ENCODE results near the gene UMODL1.
"Not testable (repeated sequence)": the region's sequence is repeated elsewhere in the genome, so short reads cannot be mapped to it uniquely, and the experiment has no call there.

UMODL1 gene

DNA sequence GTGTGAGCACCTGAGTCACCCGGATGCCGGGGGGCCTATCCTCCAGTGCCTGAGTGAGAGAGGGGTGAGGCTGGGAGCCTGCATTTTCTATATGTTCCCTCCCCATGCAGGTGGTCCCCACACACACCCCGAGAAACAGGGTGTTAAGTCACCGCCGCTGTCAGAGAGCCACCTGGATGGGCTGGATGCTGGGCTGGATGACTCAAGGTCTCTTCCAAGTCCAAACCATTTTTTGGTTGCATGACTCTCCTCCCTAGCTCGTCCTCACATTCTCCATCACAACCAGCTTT lies 2.9 kb upstream of the UMODL1 start:
- Histone ChIP-seq H2AFZ (ENCODE audit: low read depth, low read length) (no peak overlapping the region), H3K4me1 (ENCODE audit: insufficient read depth, low read length) (peaks cover 5% of the 10 kb centered on the region), H3K36me3 (ENCODE audit: insufficient read depth, low read length) (no peaks in the 10 kb centered on the region), H3K9me3 (ENCODE audit: low read length) (no peaks in the 10 kb centered on the region), H3K27me3 (ENCODE audit: insufficient read depth, low read length) (peaks cover 6% of the 10 kb centered on the region), H3K4me3 (ENCODE audit: low read length) (no peak overlapping the region)

DNA sequence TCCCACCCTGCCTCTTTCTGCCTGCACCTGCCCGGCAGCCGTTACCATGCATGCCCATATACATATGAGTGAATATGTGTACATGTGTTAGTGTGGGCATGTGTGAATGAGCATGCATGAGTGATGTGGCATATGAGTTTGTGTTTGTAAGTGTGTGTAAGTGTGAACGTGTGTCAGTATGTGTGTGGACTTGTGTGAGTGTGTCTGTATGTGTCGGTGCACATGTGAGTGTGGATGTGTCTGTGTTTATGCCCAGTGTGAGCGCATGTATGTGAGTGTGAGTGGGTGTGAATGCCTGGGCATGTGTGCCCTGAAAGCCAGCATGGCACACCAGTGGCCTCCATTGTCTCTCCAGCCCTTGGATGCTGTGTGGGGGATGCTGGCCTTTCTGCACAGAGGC lies 2.5 kb upstream of the UMODL1 start:
- no peak overlapping the region for H2AFZ ChIP-seq (ENCODE audit: low read depth, low read length)
- no peak overlapping the region for H3K4me3 ChIP-seq (ENCODE audit: low read length)
- no peaks in the 10 kb centered on the region for H3K36me3 ChIP-seq (ENCODE audit: insufficient read depth, low read length)
- H3K4me1 ChIP-seq (ENCODE audit: insufficient read depth, low read length), result peaks cover 1% of the 10 kb centered on the region
- H3K27me3 ChIP-seq (ENCODE audit: insufficient read depth, low read length), result peaks cover 6% of the 10 kb centered on the region
- no peaks in the 10 kb centered on the region for H3K9me3 ChIP-seq (ENCODE audit: low read length)

DNA sequence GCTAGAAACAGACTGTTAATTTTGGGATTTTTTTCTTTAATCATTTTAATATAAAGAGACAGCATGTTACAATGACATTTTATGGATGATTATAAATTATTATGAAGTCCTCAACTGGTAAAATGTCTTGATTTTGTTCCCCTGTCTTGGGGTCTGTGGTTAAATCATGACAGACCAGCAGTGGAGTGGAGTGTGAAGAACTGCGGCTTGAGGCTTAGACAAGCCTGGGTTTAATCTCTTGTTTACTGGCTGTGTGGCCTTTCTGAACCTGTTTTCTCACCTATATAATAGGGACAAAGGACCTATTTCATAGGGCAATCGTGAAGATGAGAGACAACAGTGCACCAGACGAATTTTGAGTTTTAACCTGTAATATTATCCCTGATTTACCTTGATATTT lies 1.8 kb upstream of the UMODL1 start:
- H3K4me1 ChIP-seq (ENCODE audit: insufficient read depth, low read length), result no peaks in the 10 kb centered on the region
- no peaks in the 10 kb centered on the region for H3K36me3 ChIP-seq (ENCODE audit: insufficient read depth, low read length)
- H3K4me3 ChIP-seq (ENCODE audit: low read length), result no peak overlapping the region
- H2AFZ ChIP-seq (ENCODE audit: low read depth, low read length), result no peak overlapping the region
- peaks cover 6% of the 10 kb centered on the region for H3K27me3 ChIP-seq (ENCODE audit: insufficient read depth, low read length)
- H3K9me3 ChIP-seq (ENCODE audit: low read length), result no peaks in the 10 kb centered on the region

DNA sequence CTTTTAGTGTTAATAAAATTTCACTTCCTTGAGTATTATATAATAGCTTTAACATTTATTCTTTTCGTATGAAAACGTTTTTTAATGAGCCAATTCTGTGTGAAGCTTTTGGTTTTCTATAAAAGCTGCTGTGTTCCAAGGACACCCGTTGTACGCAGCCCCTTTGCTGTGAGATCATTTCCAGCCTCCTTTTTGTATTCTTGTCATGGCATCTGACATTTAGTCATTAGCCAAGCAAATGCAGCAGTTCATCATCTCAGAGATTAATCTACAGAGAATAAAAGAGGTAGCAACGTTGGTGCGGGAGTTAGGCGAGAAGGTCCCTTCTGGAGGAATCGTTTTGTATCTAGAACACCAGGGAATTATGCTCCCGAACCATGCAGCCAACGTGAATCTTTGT lies 1.3 kb upstream of the UMODL1 start:
- H3K36me3 ChIP-seq (ENCODE audit: insufficient read depth, low read length), result no peaks in the 10 kb centered on the region
- no peaks in the 10 kb centered on the region for H3K4me1 ChIP-seq (ENCODE audit: insufficient read depth, low read length)
- no peak overlapping the region for H2AFZ ChIP-seq (ENCODE audit: low read depth, low read length)
- peaks cover 6% of the 10 kb centered on the region for H3K27me3 ChIP-seq (ENCODE audit: insufficient read depth, low read length)
- no peaks in the 10 kb centered on the region for H3K9me3 ChIP-seq (ENCODE audit: low read length)
- H3K4me3 ChIP-seq (ENCODE audit: low read length), result no peak overlapping the region

DNA sequence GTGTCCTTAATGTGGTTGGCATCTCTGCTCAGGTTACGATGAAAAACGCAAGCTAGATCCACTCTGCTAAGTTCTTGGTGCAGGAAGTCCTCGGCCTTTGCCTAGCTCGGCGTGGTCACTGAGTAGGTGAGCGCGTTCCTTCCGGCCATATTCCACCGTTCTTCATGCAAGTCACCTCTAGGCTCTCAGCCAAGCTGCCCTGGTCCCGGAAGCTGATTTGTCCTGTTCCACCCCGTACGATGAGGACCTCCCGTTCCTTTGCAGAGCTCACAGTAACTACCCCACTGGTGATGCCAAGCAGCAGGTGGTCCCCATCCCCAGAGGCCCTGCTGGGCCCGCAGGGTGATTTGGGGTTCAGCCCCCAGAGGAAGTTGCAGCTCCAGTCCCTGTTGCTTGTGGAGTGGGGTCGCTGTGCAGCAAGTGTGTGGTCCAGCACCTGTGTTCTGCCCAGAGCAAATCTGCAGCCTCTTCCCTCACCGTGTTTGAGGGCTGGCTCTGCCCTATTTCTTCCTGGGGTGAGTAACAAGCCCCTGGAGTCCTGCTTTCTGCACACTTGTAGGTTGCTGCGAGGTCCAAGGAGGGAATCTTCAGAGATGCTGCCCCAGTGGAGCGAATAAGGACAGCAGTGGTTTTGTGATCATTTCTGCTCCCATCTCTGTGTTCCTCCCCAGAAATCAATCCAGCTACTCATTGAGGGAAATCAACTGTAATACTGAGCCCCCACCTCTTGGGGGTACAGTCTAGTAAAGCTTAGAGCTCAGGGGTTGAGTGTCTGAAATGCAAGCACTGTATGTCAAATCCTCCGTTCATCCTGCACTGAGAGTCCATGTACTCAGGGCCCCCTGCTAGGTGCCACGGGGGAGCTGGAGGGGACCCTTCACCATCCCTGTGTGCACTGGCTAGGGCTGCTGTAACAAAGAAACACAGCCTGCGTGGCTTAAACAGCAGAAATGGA lies 2.3 kb downstream of the UMODL1 start:
- H3K4me3 ChIP-seq (ENCODE audit: low read length), result no peak overlapping the region
- no peaks in the 10 kb centered on the region for H3K36me3 ChIP-seq (ENCODE audit: insufficient read depth, low read length)
- H3K27me3 ChIP-seq (ENCODE audit: insufficient read depth, low read length), result peaks cover 6% of the 10 kb centered on the region
- H3K9me3 ChIP-seq (ENCODE audit: low read length), result no peaks in the 10 kb centered on the region
- H3K4me1 ChIP-seq (ENCODE audit: insufficient read depth, low read length), result no peaks in the 10 kb centered on the region
- no peak overlapping the region for H2AFZ ChIP-seq (ENCODE audit: low read depth, low read length)

DNA sequence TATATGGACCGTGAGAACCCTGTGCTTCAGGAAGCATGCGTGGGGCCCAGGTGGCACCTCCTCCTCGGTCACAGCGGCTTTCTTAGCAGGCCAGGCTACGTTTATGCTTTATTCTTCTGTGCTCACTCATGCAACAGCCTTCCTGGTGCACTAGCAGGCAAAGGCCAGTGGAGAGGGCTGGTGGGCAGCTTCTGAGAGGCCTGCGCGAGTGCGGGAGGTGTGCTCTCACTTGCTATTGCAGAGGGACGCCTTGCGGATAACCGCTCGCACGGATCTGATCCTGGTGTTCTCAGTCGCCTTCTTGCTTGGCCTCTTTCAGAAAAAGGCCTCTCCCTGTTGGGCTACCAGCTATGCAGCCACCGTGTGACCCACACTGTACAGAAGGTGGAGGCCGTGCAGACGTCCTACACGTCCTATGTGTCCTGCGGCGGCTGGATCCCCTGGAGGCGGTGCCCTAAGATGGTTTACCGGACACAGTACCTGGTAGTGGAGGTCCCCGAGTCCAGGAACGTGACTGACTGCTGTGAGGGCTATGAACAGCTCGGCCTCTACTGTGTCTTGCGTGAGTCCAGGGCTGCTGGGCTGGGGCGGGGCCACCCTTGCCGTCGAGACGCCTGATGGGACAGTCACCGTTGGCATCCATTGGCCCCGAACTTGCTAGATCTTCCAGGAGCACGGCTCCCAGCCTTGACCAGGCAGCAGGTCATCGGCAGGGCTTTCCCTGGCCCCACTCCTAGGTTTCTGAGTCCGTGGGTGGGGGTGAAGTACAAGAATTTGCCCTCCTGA lies 4.8 kb downstream of the UMODL1 start:
- Histone ChIP-seq H3K4me1 (ENCODE audit: insufficient read depth, low read length) (peaks cover 4% of the 10 kb centered on the region), H3K4me3 (ENCODE audit: low read length) (no peak overlapping the region), H3K36me3 (ENCODE audit: insufficient read depth, low read length) (no peaks in the 10 kb centered on the region), H3K27me3 (ENCODE audit: insufficient read depth, low read length) (peaks cover 5% of the 10 kb centered on the region), H2AFZ (ENCODE audit: low read depth, low read length) (no peak overlapping the region), H3K9me3 (ENCODE audit: low read length) (no peaks in the 10 kb centered on the region)

DNA sequence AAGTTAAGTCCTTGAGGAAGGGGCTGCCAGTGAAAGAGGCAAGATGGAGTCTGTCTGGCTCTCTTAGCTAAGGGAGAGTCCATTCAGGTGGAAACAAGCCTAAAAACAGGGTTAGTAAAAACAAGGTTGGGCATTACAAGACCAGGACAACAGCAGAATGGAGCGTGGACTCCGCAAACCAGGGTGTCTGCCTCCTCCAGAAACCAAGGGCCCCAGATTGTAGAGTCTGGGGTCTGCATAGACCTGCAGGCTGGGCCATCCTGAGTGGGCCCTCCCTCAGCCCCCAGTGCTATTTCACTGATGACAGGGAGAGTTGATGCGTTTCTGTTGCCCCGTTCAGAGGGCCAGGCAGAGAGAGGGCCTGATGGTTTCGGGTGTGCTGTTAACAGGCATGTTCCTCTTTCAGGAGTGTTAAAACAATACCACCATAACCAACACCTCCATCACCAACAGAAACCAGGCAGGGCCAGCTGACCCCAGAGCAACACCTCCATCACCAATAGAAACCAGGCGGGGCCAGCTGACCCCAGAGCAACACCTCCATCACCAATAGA lies 6.6 kb downstream of the UMODL1 start:
- not testable (repeated sequence) for H3K36me3 ChIP-seq (ENCODE audit: insufficient read depth, low read length); H3K9me3 ChIP-seq (ENCODE audit: low read length); H2AFZ ChIP-seq (ENCODE audit: low read depth, low read length); H3K27me3 ChIP-seq (ENCODE audit: insufficient read depth, low read length); H3K4me3 ChIP-seq (ENCODE audit: low read length)
- H3K4me1 ChIP-seq (ENCODE audit: insufficient read depth, low read length), result peaks cover 16% of the 10 kb centered on the region

DNA sequence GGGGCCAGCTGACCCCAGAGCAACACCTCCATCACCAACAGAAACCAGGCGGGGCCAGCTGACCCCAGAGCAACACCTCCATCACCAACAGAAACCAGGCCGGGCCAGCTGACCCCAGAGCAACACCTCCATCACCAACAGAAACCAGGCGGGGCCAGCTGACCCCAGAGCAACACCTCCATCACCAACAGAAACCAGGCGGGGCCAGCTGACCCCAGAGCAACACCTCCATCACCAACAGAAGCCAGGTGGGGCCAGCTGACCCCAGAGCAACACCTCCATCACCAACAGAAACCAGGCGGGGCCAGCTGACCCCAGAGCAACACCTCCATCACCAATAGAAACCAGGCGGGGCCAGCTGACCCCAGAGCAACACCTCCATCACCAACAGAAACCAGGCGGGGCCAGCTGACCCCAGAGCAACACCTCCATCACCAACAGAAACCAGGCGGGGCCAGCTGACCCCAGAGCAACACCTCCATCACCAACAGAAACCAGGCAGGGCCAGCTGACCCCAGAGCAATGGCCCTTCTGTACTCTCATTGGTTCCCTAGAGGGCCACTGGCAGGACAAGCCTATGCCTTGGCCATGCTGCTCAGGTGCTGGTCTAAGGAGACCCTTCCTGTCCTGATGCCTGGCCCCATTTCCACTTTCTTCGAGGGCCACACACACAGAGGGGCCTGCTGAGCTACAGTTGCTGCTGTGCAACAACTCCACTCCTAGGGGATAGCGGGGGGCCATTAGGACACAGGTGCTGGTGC lies 7.3 kb downstream of the UMODL1 start:
- peaks cover 16% of the 10 kb centered on the region for H3K4me1 ChIP-seq (ENCODE audit: insufficient read depth, low read length)
- not testable (repeated sequence) for H3K9me3 ChIP-seq (ENCODE audit: low read length); H3K36me3 ChIP-seq (ENCODE audit: insufficient read depth, low read length); H2AFZ ChIP-seq (ENCODE audit: low read depth, low read length); H3K4me3 ChIP-seq (ENCODE audit: low read length); H3K27me3 ChIP-seq (ENCODE audit: insufficient read depth, low read length)

DNA sequence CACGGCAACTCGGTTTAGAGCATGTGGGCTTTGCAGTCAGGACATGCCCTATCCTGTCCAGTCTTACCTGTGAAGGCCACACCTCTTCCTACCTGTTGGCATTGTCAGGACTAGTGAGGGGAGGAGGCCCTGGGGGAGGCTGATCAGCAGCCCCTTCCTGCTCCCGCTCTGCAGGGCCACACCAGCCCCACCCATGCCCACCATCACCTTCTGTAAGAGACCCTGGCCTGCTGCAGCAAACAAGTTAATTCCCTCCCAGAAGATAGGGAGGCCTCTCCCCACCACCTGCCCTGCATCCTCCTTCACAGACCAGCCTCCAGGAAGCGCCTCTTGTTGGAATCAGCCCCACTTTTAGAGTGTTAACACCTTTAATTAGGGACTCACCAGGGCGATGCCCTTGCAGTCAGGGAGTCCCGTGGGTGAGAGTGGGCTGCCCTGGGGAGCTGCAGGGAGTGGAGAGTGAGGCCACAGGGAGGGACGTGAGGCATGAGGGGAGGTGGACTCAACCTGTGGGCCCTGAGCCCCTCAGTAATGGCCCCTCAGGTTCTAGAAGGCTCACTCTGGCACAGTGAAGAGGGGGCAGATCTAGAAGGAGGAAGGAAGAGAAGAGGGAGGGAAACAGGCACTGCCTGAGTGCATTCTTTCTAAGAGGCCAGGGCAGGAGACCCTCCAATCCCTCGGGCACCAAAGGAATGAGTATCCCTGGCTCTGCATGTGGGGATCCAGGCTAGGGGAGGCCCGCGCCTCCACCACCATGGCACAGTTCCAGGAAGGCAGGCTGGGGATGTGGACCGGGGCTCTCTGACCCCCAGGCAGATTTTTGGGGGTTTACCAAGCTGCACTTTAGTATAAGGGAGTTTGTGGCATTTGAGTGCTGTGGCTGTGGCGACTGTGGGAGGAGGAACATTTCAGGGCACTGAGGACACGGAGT lies 8.2 kb downstream of the UMODL1 start:
- Histone ChIP-seq H3K36me3 (ENCODE audit: insufficient read depth, low read length) (no peaks in the 10 kb centered on the region), H3K9me3 (ENCODE audit: low read length) (no peaks in the 10 kb centered on the region), H2AFZ (ENCODE audit: low read depth, low read length) (no peak overlapping the region), H3K4me3 (ENCODE audit: low read length) (no peak overlapping the region), H3K27me3 (ENCODE audit: insufficient read depth, low read length) (peaks cover 3% of the 10 kb centered on the region), H3K4me1 (ENCODE audit: insufficient read depth, low read length) (peaks cover 16% of the 10 kb centered on the region)

DNA sequence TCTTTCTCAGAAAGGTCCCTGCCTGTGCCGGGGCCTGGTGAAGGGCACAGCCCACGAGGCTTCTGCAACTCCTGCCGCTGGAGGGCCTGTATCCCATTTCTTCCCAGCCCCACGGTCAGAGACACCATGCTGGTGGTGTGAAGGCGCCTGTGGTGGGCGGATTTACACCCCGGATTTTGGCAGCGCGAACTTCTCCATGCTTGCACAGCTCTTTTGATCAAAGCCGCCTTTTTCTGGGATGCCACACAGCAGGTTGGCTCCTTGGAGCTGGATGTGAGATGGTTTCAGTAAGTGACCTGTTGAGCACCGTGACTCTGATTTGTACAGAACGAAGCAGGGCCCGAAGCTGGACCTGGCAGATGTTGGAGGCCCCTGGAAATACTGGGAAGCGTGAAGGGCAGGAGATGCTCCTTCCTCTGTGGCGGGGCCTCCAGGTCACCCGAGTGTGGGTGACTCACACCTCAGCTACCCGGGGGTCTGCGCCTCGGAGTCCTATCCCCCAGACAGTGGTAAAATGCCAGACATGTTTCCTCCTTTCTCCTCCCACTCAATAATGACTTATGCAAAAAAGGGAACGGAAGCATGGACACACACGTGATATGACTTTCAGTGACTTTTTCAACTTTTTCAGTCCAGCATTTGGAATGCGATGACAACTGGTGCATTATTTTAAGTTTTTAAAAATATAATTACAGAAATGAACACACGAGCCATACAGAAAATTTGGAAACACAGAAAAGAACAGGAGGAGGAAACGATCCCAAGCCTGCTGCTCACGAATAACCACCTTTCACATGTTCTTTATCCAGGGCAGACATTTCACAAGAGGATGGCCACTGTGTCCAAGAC lies 9.0 kb downstream of the UMODL1 start:
- Histone ChIP-seq H3K4me1 (ENCODE audit: insufficient read depth, low read length) (peaks cover 16% of the 10 kb centered on the region), H2AFZ (ENCODE audit: low read depth, low read length) (no peak overlapping the region), H3K36me3 (ENCODE audit: insufficient read depth, low read length) (no peaks in the 10 kb centered on the region), H3K4me3 (ENCODE audit: low read length) (no peak overlapping the region), H3K9me3 (ENCODE audit: low read length) (no peaks in the 10 kb centered on the region), H3K27me3 (ENCODE audit: insufficient read depth, low read length) (peaks cover 3% of the 10 kb centered on the region)

DNA sequence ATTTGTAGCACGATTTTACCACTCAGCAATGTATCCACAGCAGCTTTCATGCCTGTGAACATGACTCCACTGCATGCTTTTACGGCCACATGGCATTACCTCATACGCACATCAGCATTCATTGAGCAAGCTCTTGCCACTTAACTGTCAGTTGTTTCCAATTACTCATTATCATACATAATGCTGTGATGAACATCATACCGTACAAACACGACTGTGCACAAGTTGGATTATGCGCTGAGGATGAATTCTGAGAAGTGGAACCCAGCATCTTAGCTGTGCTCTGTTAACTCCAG lies 9.6 kb downstream of the UMODL1 start:
- Histone ChIP-seq H2AFZ (ENCODE audit: low read depth, low read length) (no peak overlapping the region), H3K36me3 (ENCODE audit: insufficient read depth, low read length) (no peaks in the 10 kb centered on the region), H3K4me1 (ENCODE audit: insufficient read depth, low read length) (peaks cover 16% of the 10 kb centered on the region), H3K4me3 (ENCODE audit: low read length) (no peak overlapping the region), H3K27me3 (ENCODE audit: insufficient read depth, low read length) (peaks cover 3% of the 10 kb centered on the region), H3K9me3 (ENCODE audit: low read length) (no peaks in the 10 kb centered on the region)

DNA sequence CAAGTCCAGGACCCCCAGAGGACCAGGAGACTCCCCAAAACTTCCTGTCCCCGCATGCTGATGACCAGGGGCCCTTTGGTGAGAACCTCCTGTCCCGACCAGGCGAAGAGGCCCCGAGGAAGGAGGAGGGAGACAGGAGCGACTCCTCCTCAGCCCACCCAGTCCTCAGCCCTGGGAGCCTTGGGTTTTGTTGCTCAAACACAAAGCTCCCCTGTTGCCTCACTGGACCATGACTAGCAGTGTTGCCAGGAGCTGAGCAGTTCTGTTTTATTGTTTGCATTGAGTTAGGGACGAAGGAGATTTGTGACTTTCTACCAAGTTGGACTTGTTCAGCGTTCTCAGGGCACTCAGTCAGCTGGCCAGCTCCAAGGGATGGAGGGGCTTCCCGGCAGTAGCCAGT lies 10.0 kb downstream of the UMODL1 start:
- H2AFZ ChIP-seq (ENCODE audit: low read depth, low read length), result no peak overlapping the region
- no peaks in the 10 kb centered on the region for H3K36me3 ChIP-seq (ENCODE audit: insufficient read depth, low read length)
- peaks cover 3% of the 10 kb centered on the region for H3K27me3 ChIP-seq (ENCODE audit: insufficient read depth, low read length)
- peaks cover 16% of the 10 kb centered on the region for H3K4me1 ChIP-seq (ENCODE audit: insufficient read depth, low read length)
- H3K4me3 ChIP-seq (ENCODE audit: low read length), result no peak overlapping the region
- no peaks in the 10 kb centered on the region for H3K9me3 ChIP-seq (ENCODE audit: low read length)

Data from neuron (in vitro differentiated cells).